ENCODE measurements around the gene RGS19.

DNA sequence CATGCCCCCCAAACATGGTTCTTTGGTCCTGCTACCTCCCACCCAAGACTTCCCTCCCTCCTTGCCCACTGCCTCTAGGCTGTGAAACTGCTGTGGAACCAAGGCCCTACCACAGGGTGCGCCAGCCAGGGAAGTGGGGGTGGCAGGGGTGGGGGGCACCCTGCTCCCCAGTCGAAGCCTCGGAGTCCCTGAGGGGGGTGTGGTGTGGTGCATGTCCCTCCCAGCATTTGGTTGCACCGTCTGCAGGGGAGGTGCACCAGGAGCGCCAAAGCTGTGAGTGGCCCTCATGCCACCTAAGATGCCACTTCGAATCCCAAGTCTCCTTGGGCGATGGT, 1.8 kb downstream of the RGS19 start:
- TF ChIP-seq POLR2A (IDR thresholded peaks at IDR 0.05), result no peak
- TF ChIP-seq, protein P1, sequence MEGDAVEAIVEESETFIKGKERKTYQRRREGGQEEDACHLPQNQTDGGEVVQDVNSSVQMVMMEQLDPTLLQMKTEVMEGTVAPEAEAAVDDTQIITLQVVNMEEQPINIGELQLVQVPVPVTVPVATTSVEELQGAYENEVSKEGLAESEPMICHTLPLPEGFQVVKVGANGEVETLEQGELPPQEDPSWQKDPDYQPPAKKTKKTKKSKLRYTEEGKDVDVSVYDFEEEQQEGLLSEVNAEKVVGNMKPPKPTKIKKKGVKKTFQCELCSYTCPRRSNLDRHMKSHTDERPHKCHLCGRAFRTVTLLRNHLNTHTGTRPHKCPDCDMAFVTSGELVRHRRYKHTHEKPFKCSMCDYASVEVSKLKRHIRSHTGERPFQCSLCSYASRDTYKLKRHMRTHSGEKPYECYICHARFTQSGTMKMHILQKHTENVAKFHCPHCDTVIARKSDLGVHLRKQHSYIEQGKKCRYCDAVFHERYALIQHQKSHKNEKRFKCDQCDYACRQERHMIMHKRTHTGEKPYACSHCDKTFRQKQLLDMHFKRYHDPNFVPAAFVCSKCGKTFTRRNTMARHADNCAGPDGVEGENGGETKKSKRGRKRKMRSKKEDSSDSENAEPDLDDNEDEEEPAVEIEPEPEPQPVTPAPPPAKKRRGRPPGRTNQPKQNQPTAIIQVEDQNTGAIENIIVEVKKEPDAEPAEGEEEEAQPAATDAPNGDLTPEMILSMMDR (IDR thresholded peaks at IDR 0.05), result no peak
